Islet precursor cell (in vitro differentiated cells): ENCODE data around the gene LRRC23.
"Not testable (repeated sequence)": the region's sequence is repeated elsewhere in the genome, so short reads cannot be mapped to it uniquely, and the experiment has no call there.

ENCODE experiments used
- DNase-seq: peaks from one replicate; pipeline ENCODE4 v3.0.0-alpha.2; 2018

Gene LRRC23

GRCh38 chr12:6904280-6905276 is at the start of gene LRRC23:
Gene LRRC23, plus strand, starts transcription at chr12:6904822. Its CDS starts 812 bp downstream, at chr12:6905634.
- peak; percentile 100 for DNase-seq

GRCh38 chr12:6855322-6855721 is 49.3 kb upstream of the LRRC23 start:
- no peak for DNase-seq

- no peak for DNase-seq
Measured at GRCh38 chr12:6858799-6859198, 45.8 kb upstream of the LRRC23 start.

GRCh38 chr12:6860116-6860515 is 44.5 kb upstream of the LRRC23 start:
- DNase-seq, result peak; percentile 38

- DNase-seq, result no peak
Measured at GRCh38 chr12:6860942-6861341, 43.7 kb upstream of the LRRC23 start.

GRCh38 chr12:6861391-6861790 is 43.2 kb upstream of the LRRC23 start:
- peak; percentile 57 for DNase-seq

GRCh38 chr12:6863033-6863432 is 41.6 kb upstream of the LRRC23 start:
- DNase-seq, result peak; percentile 47

GRCh38 chr12:6863586-6864321 is 40.9 kb upstream of the LRRC23 start:
- peak; percentile 45 for DNase-seq

- not testable (repeated sequence) for DNase-seq
Measured at GRCh38 chr12:6865307-6865706, 39.3 kb upstream of the LRRC23 start.

- no peak for DNase-seq
Measured at GRCh38 chr12:6866163-6866919, 38.3 kb upstream of the LRRC23 start.

- no peak for DNase-seq
Measured at GRCh38 chr12:6866920-6867412, 37.7 kb upstream of the LRRC23 start.

GRCh38 chr12:6867413-6868210 is 37.0 kb upstream of the LRRC23 start, which contains the start of gene TPI1:
Gene TPI1, plus strand, starts transcription at chr12:6867531. Its CDS starts 36 bp downstream, at chr12:6867567.
- peak; percentile 94 for DNase-seq

- DNase-seq, result no peak
Measured at GRCh38 chr12:6868211-6869048, 36.2 kb upstream of the LRRC23 start.

GRCh38 chr12:6869049-6870021 is 35.3 kb upstream of the LRRC23 start:
- DNase-seq, result peak; percentile 96

- not testable (repeated sequence) for DNase-seq
Measured at GRCh38 chr12:6870304-6870703, 34.3 kb upstream of the LRRC23 start.

- DNase-seq, result peak; percentile 74
Measured at GRCh38 chr12:6871052-6871957, 33.3 kb upstream of the LRRC23 start.

GRCh38 chr12:6872073-6873048 is 32.3 kb upstream of the LRRC23 start:
- DNase-seq, result peak; percentile 96
